Uterus (tissue), 2 donors: ENCODE measurements around the gene DDC.

Experiments
- CTCF ChIP-seq, 4 experiments: fragments of 200-600 bp in 2 of 4; fragments of 450-650 bp in 2 of 4; sonication (generic) in 2 of 4; IDR thresholded peaks; one replicate each; pipeline ENCODE4 v1.5.1; 2016 to 2019; ENCODE audit warnings: antibody characterized with exemption in 4 of 4, mild to moderate bottlenecking in 2 of 4, moderate library complexity in 1 of 4
- POLR2A ChIP-seq, 2 donors: fragments of 450-650 bp; IDR thresholded peaks; one replicate each; pipeline ENCODE4 v1.6.1; 2016; ENCODE audit warnings: antibody characterized with exemption in 2 of 2, mild to moderate bottlenecking in 1 of 2, moderate library complexity in 1 of 2

- no peak for TF ChIP-seq CTCF (IDR thresholded peaks at IDR 0.05)
- TF ChIP-seq POLR2A (IDR thresholded peaks at IDR 0.05): no peak
Measured at GRCh38 chr7:50471970-50472369, 93.2 kb downstream of the DDC start.
